ENCODE measurements around the gene FCGBP.
A peak's percentile ranks its signal among the peaks of the same experiment; 100 is the strongest.
"Not testable (repeated sequence)": the region's sequence is repeated elsewhere in the genome, so short reads cannot be mapped to it uniquely, and the experiment has no call there.

Gene FCGBP
- 2.2 to 47.9 (median 26.9) reads per million in 4 experiments for total RNA-seq

DNA sequence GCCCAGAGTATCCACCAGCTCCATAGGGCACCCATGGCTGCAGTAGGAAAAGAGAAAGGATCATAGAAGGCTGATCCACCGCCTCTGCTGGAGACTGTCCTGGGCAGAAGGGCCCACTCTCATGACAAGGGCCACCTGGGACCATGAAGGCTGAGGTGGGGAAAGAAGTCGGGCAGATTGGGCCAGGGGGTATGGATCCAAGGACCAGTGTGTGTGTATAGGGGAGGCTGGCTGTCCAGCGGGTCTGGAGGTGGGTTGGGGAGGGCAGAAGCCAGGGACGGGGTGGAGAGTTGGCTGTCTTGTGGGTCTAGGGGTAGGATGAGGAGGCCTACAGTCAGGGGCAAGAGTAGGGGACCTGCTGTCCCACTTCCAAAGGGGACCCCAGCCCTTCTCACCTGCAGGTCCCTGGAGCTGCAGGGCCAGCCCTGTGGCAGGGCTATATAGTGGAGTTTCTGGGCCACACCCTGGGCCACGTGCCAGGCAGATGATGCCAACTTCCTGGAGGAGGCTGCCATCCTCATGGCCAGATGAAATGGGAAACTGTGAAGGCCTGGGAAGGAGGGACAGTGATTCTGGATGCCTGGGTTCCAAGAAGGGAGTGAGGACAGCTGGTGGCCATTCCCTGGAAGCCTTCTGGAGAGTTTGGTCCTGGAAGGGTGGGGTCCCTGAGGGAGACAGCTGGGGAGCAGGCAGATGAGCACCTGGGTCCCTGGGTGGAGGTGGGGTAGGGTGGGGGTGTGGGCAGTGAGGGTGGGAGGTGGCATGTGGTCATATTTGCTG, at the start of gene FCGBP:
TSS of gene FCGBP (minus strand) at position 51 of the 780 bp plus-strand sequence.
- no peak for DNase-seq

DNA sequence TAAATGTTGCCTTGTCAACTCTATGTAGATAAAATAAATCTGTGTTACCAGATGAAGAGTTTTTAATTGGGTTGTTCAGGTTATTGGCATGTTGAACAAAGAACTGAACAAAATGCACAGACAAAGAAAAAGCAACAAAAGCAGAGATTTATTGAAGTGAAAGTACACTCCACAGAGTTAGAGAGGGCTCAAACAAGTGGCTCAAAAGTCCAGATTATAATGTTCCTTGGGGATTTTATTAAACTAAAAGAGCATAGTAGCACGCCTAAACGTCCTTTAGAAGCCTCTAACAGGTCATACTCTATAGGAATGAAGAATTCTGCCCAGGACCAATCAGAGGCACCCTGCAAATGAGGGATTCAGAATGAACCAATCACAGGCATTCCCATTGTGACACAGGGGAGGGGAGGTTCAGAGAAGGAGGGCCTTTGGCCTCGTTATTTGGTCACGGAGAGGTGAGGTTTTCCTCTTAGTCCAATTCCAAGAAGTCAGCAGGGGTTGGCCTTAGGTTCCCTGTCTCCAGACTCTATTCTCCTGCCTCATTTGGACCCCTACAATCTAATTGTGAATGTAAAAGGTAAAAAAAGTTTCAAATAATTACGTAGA, 49.4 kb upstream of the FCGBP start:
- no peak for DNase-seq

DNA sequence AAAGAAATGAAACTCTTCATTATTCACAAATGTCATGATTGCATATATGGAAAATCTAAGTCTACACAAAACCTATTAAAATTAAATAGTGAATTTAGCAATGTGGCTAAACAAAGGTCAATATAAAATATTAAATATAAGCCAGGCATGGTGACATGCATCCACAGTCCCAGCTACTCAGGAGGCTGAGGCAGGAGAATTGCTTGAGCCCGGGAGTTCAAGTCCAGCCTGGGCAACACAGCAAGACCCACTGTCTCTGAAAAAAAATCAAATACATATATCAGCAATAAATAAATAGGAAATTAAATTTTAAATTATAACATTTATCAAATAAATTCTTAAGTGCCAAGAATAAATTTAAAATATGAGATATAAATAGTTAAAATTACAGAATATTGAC, 48.4 kb upstream of the FCGBP start:
- no peak for DNase-seq

DNA sequence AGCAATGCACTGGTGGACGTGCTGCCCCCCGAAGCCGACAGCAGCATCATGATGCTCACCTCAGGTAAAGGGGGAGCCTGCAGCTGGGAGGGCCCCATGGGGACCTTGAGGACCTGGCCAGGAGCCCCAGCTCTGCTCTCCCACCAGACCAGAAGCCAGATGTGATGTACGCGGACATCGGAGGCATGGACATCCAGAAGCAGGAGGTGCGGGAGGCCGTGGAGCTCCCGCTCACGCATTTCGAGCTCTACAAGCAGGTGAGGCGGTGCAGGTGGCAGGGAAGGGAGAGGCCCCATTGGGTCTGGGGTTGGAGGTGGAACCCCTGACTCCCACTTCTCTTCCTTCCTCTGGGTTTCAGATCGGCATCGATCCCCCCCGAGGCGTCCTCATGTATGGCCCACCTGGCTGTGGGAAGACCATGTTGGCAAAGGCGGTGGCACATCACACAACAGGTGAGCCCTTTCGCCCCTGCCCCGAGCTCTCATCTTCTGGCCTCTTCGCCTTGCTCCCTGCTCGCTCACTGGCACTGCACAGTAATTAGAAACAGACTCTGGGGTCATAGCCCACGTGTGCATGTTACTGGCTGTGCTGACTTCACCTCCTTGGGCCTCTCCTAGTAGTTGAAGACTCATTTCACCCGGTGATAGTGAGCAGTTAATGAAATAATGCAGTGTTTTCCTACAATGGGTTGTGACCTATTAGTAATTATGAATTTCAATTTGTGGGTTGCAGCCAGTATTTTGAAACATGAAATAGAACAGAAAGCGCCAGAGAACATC, 40.1 kb upstream of the FCGBP start:
- DNase-seq: no peak

DNA sequence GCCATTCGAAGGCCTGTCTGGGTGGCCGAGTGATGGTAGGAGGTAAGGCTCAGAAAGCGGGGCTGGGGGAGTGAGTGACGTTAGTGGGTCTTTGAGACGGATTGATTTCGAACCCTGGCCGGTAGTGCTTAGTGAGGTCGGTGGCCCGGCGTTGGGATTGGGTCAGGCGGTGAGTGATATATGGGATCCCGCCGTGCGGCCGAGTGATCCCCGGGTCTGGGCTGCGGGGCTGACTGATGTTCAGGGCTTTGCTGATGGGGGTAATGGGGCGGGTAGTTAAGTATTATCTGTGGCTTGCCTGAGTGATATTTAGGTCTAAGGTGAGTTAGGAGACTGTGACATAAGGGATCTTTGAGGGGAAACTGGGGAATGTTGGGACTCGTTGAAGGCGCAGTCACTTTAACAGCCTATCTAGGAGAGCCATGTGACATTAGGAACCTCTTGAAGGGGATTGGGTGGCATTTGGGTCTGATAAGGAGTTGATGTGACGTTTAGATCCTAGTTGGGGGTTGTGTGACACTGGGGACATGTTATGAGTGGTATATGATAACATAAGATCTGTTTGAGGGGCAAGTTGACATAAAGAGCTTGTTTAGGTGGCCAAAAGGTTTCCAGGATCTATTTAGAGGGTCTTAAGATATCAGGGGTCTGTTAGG, 37.1 kb upstream of the FCGBP start:
- no peak for DNase-seq

DNA sequence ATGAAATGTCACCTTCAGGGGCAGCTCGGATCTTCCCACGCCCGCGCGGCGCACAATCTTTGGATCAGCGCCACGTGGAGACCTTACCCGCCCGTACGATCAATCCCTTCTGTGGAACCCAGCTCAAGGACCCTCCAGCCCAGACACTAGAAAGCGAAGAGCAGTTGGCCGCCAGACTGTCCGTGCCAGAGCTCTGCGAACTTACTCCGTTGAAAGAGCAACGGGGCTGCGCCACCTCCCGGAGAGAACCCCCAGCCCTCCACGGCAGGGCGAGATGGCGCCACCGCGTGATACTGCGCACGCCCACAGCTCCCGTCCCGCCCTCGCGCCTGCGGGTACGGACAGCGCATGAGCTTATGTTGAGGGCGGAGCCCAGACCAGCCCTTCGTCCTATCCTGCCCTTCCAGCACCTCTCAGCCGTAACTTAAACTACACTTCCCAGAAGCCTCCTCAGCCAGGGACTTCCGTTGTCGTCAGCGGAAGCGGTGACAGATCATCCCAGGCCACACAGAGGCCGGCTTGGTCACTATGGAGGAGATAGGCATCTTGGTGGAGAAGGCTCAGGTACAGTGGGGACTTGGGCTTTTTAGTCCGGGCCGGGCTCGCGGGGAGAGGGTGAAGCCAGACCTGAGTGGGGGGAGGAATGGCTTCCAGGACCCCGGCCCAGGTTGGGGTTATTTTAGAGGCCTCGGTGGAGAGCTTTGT, 36.4 kb upstream of the FCGBP start, which contains the start of gene PSMC4:
TSS of gene PSMC4 (plus strand) at position 491 of the 705 bp plus-strand sequence. CDS start at position 529, 38 bp downstream.
- DNase-seq: peak; percentile 97

DNA sequence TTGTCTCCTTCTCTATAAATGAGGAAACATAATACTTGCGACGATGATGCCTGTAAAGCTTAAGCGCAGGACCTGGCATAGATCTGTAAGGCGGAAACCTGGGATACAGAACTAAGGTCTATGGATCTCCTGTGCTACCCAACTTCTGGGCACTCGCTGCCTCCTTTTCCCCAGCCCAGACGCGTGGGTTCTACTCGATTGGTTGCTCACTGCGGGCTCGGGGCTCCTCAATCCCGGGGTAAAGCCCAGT, 35.9 kb upstream of the FCGBP start:
- no peak for DNase-seq

DNA sequence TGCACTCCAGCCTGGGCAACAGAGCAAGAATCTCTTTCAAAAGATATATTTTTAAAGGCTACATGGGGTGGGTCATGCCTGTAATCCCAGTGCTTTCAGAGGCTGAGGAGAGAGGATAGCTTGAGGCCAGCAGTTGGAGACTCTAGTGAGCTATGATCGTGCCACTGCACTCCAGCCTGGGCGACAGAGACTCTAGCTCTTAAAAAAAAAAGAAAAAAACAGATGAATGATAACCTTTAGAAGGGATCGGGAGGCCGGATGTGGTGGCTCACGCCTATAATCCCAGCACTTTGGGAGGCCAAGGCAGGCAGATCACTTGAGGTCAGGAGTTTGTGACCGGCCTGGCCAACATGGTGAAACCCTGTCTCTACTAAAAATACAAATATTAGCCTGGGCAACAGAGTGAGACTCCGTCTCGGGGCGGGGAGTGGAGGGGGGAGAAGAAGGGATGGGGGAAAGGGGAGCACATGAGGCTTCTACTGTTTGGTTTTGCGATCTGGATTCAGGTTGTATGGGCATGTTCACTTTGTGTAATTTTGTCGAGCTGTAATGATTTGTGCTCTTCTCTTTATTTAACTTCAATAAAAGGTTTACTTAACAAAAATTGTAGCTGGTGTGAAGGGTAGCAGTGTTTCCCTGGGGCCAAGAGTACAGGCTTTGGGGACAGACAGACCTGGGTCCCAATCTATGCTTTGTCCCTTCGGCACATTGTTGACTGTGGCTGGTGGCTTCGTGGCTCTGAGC, 35.4 kb upstream of the FCGBP start:
- DNase-seq: no peak

DNA sequence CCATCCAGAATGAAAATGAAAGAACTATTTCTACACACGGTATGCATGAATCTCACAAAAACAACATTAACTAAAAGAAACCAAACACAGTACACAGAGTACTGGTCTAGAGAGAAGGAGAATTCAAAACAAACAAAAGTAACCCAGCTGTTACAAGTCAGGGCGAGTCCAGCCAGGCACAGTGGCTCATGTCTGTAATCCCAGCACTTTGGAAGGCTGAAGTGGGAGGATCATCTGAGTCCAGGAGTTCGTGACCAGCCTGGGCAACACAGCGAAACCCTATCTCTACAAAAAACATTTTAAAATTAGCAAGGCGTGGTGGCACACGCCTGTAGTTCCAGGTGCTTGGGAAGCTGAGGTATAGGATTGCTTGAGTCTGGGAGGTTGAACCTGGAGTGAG, 34.8 kb upstream of the FCGBP start:
- DNase-seq: no peak

DNA sequence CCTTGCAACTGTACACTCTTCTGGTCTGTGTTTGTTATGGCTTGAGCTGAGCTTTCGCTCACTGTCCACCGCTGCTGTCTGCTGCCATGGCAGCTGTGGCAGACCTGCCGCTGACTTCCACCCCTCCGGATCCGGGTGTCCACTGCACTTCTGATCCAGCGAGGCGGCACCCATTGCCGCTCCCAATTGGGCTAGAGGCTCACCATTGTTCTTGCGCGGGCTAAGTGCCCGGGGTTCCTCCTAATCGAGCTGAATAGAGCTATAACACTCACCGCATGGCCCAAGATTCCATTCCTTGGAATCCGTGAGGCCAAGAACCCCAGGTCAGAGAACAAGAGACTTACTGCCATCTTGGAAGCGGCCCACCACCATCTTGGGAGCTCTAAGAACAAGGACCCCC, 34.4 kb upstream of the FCGBP start:
- DNase-seq: no peak

DNA sequence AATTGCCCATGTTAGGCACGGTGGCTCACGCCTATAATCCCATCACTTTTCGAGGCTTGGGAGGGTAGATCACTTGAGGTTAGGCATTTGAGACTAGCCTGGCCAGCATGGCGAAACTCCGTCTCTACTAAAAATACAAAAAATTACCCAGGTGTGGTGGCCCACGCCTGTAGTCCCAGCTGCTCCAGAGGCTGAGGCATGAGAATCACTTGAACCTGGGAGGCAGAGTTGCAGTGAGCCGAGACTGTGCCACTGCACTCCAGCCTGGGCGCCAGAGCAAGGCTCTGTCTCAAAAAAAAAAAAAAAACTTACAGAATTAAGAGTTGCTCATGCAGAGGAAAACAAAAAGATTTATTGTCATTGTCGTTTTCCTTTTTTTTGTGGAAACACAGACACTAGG, 33.1 kb upstream of the FCGBP start:
- no peak for DNase-seq

DNA sequence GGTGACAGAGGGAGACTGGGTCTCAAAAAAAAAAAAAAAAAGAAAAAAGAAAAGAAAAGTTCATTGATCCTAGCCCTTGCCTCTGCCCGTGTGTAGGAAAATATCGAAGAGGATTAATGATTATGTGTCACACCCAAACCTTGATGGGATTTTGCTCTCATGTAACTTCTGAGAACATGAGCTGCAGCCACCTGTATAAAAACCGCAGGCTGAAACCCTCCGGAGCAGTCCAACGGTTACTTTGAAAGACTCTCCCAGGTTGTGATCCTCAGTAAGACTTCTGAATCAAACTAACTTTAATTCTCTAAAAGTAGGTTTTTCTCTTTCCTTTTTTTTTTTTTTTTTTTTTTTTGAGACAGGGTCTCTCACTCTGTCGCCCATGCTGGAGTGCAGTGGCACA, 32.2 kb upstream of the FCGBP start:
- no peak for DNase-seq

DNA sequence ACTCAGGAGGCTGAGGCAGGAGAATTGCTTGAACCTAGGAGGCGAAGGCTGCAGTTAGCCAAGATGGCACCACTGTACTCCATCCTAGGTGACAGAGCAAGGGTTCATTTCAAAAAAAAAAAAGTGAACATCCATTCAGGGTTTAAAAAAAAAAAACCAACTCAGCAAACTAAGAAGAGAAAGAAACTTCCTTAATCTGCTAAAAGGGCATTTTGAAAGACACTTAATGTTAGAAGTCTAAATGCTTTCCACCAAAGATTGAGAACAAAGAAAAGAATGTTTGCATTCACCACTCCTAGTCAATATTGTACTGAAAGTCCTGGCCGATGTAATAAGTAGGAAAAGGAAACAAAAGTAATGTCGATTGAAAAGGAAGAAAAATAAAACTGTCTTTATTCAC, 29.5 kb upstream of the FCGBP start:
- no peak for DNase-seq

DNA sequence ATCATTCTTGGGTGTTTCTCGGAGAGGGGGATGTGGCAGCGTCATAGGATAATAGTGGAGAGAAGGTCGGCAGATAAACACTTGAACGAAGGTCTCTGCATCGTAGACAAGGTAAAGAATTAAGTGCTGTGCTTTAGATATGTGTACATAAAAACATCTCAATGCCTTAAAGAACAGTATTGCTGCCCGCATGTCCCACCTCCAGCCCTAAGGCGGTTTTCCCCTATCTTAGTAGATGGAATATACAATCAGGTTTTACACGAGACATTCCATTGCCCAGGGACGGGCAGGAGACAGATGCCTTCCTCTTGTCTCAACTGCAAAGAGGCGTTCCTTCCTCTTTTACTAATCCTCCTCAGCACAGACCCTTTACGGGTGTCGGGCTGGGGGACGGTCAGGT, 25.0 kb upstream of the FCGBP start:
- not testable (repeated sequence) for DNase-seq

DNA sequence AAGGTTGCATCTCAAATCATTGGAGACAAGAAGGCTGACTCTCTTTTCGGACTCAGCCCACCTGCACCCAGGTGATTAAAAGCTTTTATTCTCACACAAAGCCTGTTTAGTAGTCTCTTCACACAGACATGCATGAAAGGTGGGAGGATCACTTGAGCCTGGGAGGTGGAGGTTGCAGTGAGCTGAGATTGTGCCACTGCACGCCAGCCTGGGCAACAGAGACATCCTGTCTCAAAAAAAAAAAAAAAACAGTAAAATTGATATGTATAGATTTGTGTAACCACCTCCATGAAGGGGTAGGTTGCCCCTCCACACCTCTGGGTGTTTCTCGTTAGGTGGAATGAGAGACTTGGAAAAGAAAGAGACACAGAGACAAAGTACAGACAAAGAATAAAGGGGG, 24.5 kb upstream of the FCGBP start:
- not testable (repeated sequence) for DNase-seq

DNA sequence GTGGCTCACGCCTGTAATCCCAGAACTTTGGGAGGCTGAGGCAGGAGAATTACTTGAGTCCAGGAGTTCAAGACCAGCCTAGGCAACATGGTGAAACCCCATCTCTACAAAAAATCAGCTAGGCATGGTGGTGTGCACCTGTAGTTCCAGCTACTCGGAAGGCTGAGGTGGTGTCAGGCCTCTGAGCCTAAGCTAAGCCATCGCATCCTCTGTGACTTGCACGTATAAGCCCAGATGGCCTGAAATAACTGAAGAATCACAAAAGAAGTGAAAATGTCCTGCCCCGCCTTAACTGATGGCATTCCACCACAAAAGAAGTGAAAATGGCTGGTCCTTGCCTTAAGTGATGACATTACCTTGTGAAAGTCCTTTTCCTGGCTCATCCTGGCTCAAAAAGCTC, 23.5 kb upstream of the FCGBP start:
- DNase-seq: not testable (repeated sequence)

DNA sequence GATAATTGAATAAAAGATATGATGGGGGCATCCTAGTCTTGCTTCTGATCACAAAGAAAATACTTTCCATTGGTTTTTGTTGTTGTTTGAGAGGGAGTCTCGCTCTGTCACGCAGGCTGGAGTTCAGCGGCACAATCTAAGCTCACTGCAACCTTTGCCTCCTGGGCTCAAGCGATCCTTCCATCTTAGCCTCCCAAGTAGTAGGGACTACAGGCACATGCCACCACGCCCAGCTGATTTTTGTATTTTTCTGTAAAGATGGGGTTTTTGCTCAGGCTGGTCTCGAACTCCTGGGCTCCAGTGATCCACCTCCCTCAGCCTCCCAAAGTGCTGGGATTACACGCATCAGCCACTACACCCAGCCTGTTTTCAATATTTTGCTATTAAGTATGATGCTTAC, 19.5 kb upstream of the FCGBP start:
- DNase-seq: no peak

DNA sequence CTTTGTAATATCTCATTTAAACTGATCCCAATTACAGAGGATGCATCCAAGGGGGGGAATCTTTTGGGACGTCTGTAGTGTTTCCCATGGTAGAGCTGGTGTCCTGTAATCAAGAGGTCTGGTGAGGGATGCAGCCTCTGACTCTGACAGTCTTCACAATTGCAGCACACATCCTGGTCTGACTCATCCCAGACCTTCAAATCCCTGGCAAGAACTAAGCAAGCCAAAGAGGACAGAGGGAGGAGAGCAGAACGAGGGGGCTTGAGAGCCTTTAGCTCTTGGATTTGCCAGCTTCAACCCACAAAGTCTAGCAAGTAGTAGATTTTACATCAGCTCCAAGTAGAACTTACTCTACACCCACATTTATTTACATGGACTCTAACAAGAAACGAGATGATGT, 17.3 kb upstream of the FCGBP start:
- DNase-seq: no peak

DNA sequence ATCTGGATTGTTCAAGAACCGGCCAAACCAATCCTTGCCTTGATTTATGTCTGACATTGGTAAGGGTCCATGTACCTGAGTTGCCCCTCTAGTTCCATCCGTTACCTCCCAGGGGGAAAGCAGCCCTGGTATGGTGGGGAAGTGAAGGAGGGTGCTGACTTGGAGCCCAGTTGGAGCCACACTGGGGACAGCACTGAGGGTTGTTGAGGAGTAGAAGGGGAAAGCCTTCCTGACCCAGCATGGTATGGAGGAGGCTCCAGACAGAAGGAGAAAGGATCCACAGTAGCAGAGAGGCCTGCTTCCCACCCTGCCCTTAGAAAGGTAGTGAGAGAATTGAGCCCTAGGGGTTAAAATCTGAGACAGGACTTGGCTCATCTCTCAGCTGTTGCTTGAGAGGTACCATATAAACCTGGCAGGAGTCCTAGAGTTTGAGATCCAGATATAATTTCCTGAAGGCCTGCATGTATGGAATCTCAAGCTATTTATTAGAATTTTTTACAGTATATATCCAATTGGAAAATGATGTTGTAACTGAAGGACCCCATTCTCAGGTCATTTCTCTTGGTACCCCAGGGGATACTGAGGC, 16.7 kb upstream of the FCGBP start:
- no peak for DNase-seq

DNA sequence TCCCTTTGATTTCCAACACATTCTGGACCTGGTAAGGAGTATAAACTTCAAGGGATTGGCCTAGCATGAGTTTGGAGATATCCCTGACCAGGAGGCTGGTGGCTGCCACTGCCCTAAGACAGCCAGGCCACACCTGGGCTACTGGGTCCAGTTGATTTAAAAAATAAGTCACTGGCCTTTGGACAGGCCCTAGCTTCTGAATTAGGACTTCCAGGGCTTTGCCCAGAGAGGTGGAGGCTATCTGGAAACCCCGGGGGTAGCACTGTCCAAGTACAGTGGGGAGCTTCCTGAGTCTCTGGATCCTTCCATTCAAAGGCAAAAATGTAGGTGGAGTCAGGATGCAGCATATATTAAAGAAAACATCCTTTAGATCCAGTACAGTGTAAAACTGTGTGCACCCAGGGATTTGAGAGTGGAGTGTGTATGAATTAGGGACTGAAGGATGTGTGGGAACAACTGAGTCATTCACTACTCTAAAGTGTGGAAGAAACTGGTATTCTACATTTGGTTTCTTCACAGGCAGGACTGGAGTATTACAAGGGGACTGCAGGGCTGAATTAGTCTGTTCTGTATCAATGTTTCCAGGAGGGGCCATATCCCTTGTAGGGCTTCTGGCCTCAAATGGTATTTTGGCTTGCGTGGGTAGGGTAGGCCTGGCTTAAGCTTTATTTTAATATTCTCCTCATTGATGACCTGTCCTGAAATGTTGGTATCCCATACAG, 14.8 kb upstream of the FCGBP start:
- DNase-seq: no peak

DNA sequence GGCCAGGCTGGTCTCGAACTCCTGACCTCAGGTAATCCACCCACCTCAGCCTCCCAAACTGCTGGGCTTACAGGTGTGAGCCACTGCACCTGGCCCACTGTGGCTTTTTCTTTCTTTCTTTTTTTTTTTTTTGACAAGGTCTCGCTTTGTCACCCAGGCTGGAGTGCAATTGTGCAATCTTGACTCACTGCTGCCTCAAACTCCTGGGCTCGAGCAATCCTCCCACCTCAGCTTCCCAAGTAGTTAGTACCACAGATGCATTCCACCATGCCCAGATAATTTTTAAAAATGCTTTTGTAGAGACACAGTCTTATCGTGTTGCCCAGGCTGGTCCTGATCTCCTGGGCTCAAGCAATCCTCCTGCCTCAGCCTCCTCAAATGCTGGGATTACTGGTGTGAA, 12.1 kb upstream of the FCGBP start:
- DNase-seq: no peak
